ENCODE data around the gene FAM185A. TPM values are rescaled to one million over a fixed set of nuclear protein-coding genes. Genes with fewer than 3 reads are reported as not detected.
"Not testable (repeated sequence)": the region's sequence is repeated elsewhere in the genome, so short reads cannot be mapped to it uniquely, and the experiment has no call there.

Gene FAM185A
- 16.3 TPM for total RNA-seq

- peak; percentile 100 for DNase-seq
Measured at GRCh38 chr7:102748605-102749444, at the start of gene FAM185A. TSS of gene FAM185A (plus strand) at chr7:102748999. CDS start at chr7:102749208, 209 bp downstream.

GRCh38 chr7:102713011-102713690 lies 35.6 kb upstream of the FAM185A start:
- not testable (repeated sequence) for DNase-seq

- not testable (repeated sequence) for DNase-seq
Measured at GRCh38 chr7:102713691-102714080, 35.1 kb upstream of the FAM185A start.

GRCh38 chr7:102714774-102715522 lies 33.9 kb upstream of the FAM185A start:
- not testable (repeated sequence) for DNase-seq

- peak; percentile 8 for DNase-seq
Measured at GRCh38 chr7:102715718-102716117, 33.1 kb upstream of the FAM185A start.

GRCh38 chr7:102718491-102718890 lies 30.3 kb upstream of the FAM185A start:
- not testable (repeated sequence) for DNase-seq

GRCh38 chr7:102726170-102726569 lies 22.6 kb upstream of the FAM185A start:
- DNase-seq, result not testable (repeated sequence)

GRCh38 chr7:102729670-102730069 lies 19.1 kb upstream of the FAM185A start:
- DNase-seq, result not testable (repeated sequence)

- not testable (repeated sequence) for DNase-seq
Measured at GRCh38 chr7:102730431-102730830, 18.4 kb upstream of the FAM185A start.

GRCh38 chr7:102742002-102742771 lies 6.6 kb upstream of the FAM185A start:
- not testable (repeated sequence) for DNase-seq

- DNase-seq, result peak; percentile 11
Measured at GRCh38 chr7:102743861-102744260, 4.9 kb upstream of the FAM185A start.

- DNase-seq, result peak; percentile 13
Measured at GRCh38 chr7:102745494-102746288, 3.1 kb upstream of the FAM185A start.

GRCh38 chr7:102749445-102749786 lies 617 bp downstream of the FAM185A start:
- DNase-seq, result not testable (repeated sequence)

GRCh38 chr7:102758227-102758626 lies 9.4 kb downstream of the FAM185A start:
- DNase-seq, result peak; percentile 18

- not testable (repeated sequence) for DNase-seq
Measured at GRCh38 chr7:102759934-102760333, 11.1 kb downstream of the FAM185A start.

GRCh38 chr7:102761234-102761633 lies 12.4 kb downstream of the FAM185A start:
- not testable (repeated sequence) for DNase-seq

GRCh38 chr7:102763295-102763905 lies 14.6 kb downstream of the FAM185A start:
- DNase-seq, result peak; percentile 31

GRCh38 chr7:102769657-102770192 lies 20.9 kb downstream of the FAM185A start:
- not testable (repeated sequence) for DNase-seq

GRCh38 chr7:102770467-102770866 lies 21.7 kb downstream of the FAM185A start:
- DNase-seq, result not testable (repeated sequence)

GRCh38 chr7:102776217-102776616 lies 27.4 kb downstream of the FAM185A start:
- not testable (repeated sequence) for DNase-seq

Data from tongue (tissue), 2 donors.